Measurements from ENCODE around the gene DLG2. TPM values are rescaled to one million over a fixed set of nuclear protein-coding genes. Genes with fewer than 3 reads are reported as not detected.

The DLG2 gene
- total and polyA plus RNA-seq, 2 of the 8 experiments (the other 6 are each of a cell fraction or from before 2014, with no cell fraction given), result 1.7 to 14.3 TPM

DNA sequence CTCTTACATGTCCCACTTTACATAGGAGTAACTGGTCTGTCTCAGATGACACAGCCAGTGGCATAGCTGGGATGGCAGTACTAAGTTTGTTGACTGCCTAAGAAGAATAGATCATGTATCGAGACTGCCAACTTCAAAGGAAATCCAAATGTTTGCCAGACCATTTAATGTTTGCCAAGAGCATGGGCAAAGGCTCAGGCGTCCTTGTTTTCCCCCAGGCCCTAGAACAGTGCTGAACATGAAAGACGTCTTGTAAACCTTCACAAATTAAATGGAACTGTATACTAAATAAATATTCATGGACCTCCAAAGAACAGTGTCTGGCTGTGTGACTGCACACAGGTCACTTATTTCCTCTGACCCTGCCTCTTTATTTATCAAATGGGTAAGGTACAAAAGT, 2106.3 kb downstream of the DLG2 start:
- no peak overlapping the region for H4K5ac ChIP-seq (ENCODE audit: insufficient read length, low read depth, low read length)
- H3K14ac ChIP-seq (ENCODE audit: insufficient read length), result no peak overlapping the region
- H2BK5ac ChIP-seq (ENCODE audit: low read depth, low read length), result no peak overlapping the region
- CTCF ChIA-PET (ENCODE audit: partially characterized antibody), result interaction anchor here (0.7 to 4.0 kb wide), 6 partner anchors 9 to 229 kb away, joined by 3 to 25 read pairs (median 4); no protein-coding TSS in a partner anchor
- H3K4me3 ChIP-seq (ENCODE audit: extremely low read depth in 1 of 4, insufficient read depth in 2 of 4, low read depth in 3 of 4, low read length in 4 of 4), result no peak overlapping the region
- 89% methylated on average over 3 of the region's 3 CpGs; no CpG with 5 or more reads in 1 of the 2 experiments for WGBS, 2 experiments (ENCODE audit: extremely low coverage in 1 of 2, insufficient coverage in 1 of 2, insufficient read length in 1 of 2, insufficient replicate concordance in 2 of 2, low coverage in 1 of 2, low lambda C conversion rate in 2 of 2, missing lambda C conversion rate in 1 of 2)
- no peak overlapping the region for H4K91ac ChIP-seq (replicated peaks; ENCODE audit: insufficient read length, low read length)
- no peak overlapping the region for H2BK20ac ChIP-seq (ENCODE audit: low read length)
- H3K36me3 ChIP-seq (ENCODE audit: control insufficient read depth in 2 of 4, insufficient read depth in 4 of 4, low read length in 3 of 4), result no peaks in the 10 kb centered on the region
- no peaks in the 10 kb centered on the region for H3K79me2 ChIP-seq (ENCODE audit: control insufficient read depth in 1 of 2, insufficient read depth in 2 of 2, low read length in 2 of 2)
- H3K9me3 ChIP-seq (ENCODE audit: insufficient read depth in 2 of 2, low read depth in 1 of 2, low read length in 1 of 2), result peaks cover 11 to 19% of the 10 kb centered on the region in 2 experiments
- H3K4me1 ChIP-seq (replicated peaks in 1 of 4; ENCODE audit: control insufficient read depth in 3 of 4, insufficient read depth in 4 of 4, low read length in 3 of 4), result peaks cover 0 to 5% (median 0%) of the 10 kb centered on the region in 4 experiments; a peak in 2 of 7 replicates
- no peaks in the 10 kb centered on the region for H3K27me3 ChIP-seq (replicated peaks in 1 of 4; ENCODE audit: control insufficient read depth in 3 of 4, extremely low read depth in 1 of 4, insufficient read depth in 3 of 4, low read length in 3 of 4)
- H4K20me1 ChIP-seq (replicated peaks in 1 of 2; ENCODE audit: control insufficient read depth in 1 of 2, insufficient read depth in 2 of 2, low read length in 2 of 2), result no peaks in the 10 kb centered on the region
- no peak overlapping the region for H3K18ac ChIP-seq (ENCODE audit: extremely low read depth, low read length)
- H3K79me1 ChIP-seq (ENCODE audit: low read depth, low read length), result no peaks in the 10 kb centered on the region
- no peak overlapping the region for H2AFZ ChIP-seq (ENCODE audit: low read length)
- no peak overlapping the region for H3K56ac ChIP-seq (replicated peaks; ENCODE audit: insufficient read length, low read depth, low read length)
- no peaks in the 10 kb centered on the region for H3K23me2 ChIP-seq (ENCODE audit: low read depth, low read length)
- POLR2A ChIA-PET (ENCODE audit: partially characterized antibody), result no interaction called here
- no peak overlapping the region for H2BK120ac ChIP-seq (replicated peaks; ENCODE audit: low read depth, low read length)
- no peak overlapping the region for H2BK12ac ChIP-seq (ENCODE audit: low read depth, low read length)
- DNase-seq (ENCODE audit: low read depth in 1 of 2, low spot score in 2 of 2) (no peak), FAIRE-seq (no peak)
- no peak overlapping the region for H3K4ac ChIP-seq (replicated peaks; ENCODE audit: insufficient read length, low read depth, low read length)
- no peak overlapping the region for H3K23ac ChIP-seq (ENCODE audit: insufficient read length)
- no peak overlapping the region for H3K4me2 ChIP-seq (ENCODE audit: insufficient read depth in 1 of 2, low read depth in 2 of 2, low read length in 2 of 2)
- no peak overlapping the region for H4K8ac ChIP-seq (ENCODE audit: extremely low read depth, insufficient read depth, low read length)
- no peak overlapping the region for H2AK5ac ChIP-seq (ENCODE audit: low read depth, low read length)
- H3K27ac ChIP-seq (ENCODE audit: low read depth, low read length), result no peak overlapping the region
- H2BK15ac ChIP-seq (ENCODE audit: low read length), result no peak overlapping the region
- H3K9ac ChIP-seq (replicated peaks in 1 of 4; ENCODE audit: extremely low read depth in 1 of 4, low read depth in 3 of 4, low read length in 3 of 4), result no peak overlapping the region
- no peak for TF ChIP-seq NRF1 (IDR thresholded peaks at IDR 0.05; ENCODE audit: low read depth, low read length)
- no peak for TF ChIP-seq EZH2 (IDR thresholded peaks at IDR 0.05; ENCODE audit: low read depth, low read length, severe bottlenecking)
- TF ChIP-seq SRF (IDR thresholded peaks at IDR 0.05; ENCODE audit: low read depth, low read length), result no peak
- TF ChIP-seq ASH2L (IDR thresholded peaks at IDR 0.05; ENCODE audit: low read length), result no peak
- TF ChIP-seq HDAC6 (IDR thresholded peaks at IDR 0.05; ENCODE audit: low read depth, low read length), result no peak
- TF ChIP-seq EP300 (IDR thresholded peaks at IDR 0.05; ENCODE audit: borderline replicate concordance in 1 of 2, low read depth in 2 of 2, low read length in 2 of 2), result no peak
- no peak for TF ChIP-seq MAFK (IDR thresholded peaks at IDR 0.05; ENCODE audit: low read depth, low read length)
- TF ChIP-seq NANOG (IDR thresholded peaks at IDR 0.05; ENCODE audit: insufficient read depth, low read depth, low read length, poor library complexity, severe bottlenecking), result no peak
- TF ChIP-seq ZNF274 (IDR thresholded peaks at IDR 0.05; ENCODE audit: borderline replicate concordance, extremely low read depth, low read length), result no peak
- TF ChIP-seq SUZ12 (IDR thresholded peaks at IDR 0.05; ENCODE audit: low read length), result no peak
- TF ChIP-seq RXRA (IDR thresholded peaks at IDR 0.05; ENCODE audit: insufficient read depth, low read depth, low read length), result no peak
- no peak for TF ChIP-seq CHD1 (IDR thresholded peaks at IDR 0.05; ENCODE audit: low read depth, low read length)
- TF ChIP-seq, protein P1, sequence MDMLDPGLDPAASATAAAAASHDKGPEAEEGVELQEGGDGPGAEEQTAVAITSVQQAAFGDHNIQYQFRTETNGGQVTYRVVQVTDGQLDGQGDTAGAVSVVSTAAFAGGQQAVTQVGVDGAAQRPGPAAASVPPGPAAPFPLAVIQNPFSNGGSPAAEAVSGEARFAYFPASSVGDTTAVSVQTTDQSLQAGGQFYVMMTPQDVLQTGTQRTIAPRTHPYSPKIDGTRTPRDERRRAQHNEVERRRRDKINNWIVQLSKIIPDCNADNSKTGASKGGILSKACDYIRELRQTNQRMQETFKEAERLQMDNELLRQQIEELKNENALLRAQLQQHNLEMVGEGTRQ (IDR thresholded peaks at IDR 0.05; ENCODE audit: low read length), result no peak
